ENCODE measurements around the gene ANKRD13C.
"Not testable (repeated sequence)": the region's sequence is repeated elsewhere in the genome, so short reads cannot be mapped to it uniquely, and the experiment has no call there.

Gene ANKRD13C

GRCh38 chr1:70360321-70360720 lies 5.8 kb upstream of the ANKRD13C start:
- in situ Hi-C loops (cut with HindIII; ENCODE audit: low sequenced_read_pairs) = no loop called here

GRCh38 chr1:70358921-70359564 lies 4.5 kb upstream of the ANKRD13C start:
- in situ Hi-C loops (cut with HindIII; ENCODE audit: low sequenced_read_pairs) = no loop called here
- H3K4me3 ChIP-seq (ENCODE audit: low read depth, low read length) = no peak overlapping the region
- peak; percentile 75 for DNase-seq (ENCODE audit: low read depth)
- no peak for TF ChIP-seq CTCF (IDR thresholded peaks at IDR 0.05; ENCODE audit: low read depth, low read length, missing control alignments)

More at GRCh38 chr1:70360321-70360720, 5.8 kb upstream of the ANKRD13C start:
- DNase-seq (ENCODE audit: low read depth) = no peak
- H3K4me3 ChIP-seq (ENCODE audit: low read depth, low read length) = no peak overlapping the region
- TF ChIP-seq CTCF (IDR thresholded peaks at IDR 0.05; ENCODE audit: low read depth, low read length, missing control alignments) = no peak

- DNase-seq (ENCODE audit: low read depth) = no peak
- in situ Hi-C loops (cut with HindIII; ENCODE audit: low sequenced_read_pairs) = no loop called here
- no peak for TF ChIP-seq CTCF (IDR thresholded peaks at IDR 0.05; ENCODE audit: low read depth, low read length, missing control alignments)
- H3K4me3 ChIP-seq (ENCODE audit: low read depth, low read length) = no peak overlapping the region
Observed at GRCh38 chr1:70355920-70356319, 1.4 kb upstream of the ANKRD13C start.

GRCh38 chr1:70355111-70355407 lies 537 bp upstream of the ANKRD13C start:
- DNase-seq (ENCODE audit: low read depth) = no peak
- in situ Hi-C loops (cut with HindIII; ENCODE audit: low sequenced_read_pairs) = no loop called here
- no peak for TF ChIP-seq CTCF (IDR thresholded peaks at IDR 0.05; ENCODE audit: low read depth, low read length, missing control alignments)
- H3K4me3 ChIP-seq (ENCODE audit: low read depth, low read length) = peak overlapping the region; percentile 62

- in situ Hi-C loops (cut with HindIII; ENCODE audit: low sequenced_read_pairs) = no loop called here
- peak overlapping the region; percentile 62 for H3K4me3 ChIP-seq (ENCODE audit: low read depth, low read length)
- TF ChIP-seq CTCF (IDR thresholded peaks at IDR 0.05; ENCODE audit: low read depth, low read length, missing control alignments) = no peak
- DNase-seq (ENCODE audit: low read depth) = peak; percentile 77
Observed at GRCh38 chr1:70353601-70354331, 756 bp downstream of the ANKRD13C start.

- H3K4me3 ChIP-seq (ENCODE audit: low read depth, low read length) = peak overlapping the region; percentile 62
- in situ Hi-C loops (cut with HindIII; ENCODE audit: low sequenced_read_pairs) = no loop called here
- TF ChIP-seq CTCF (IDR thresholded peaks at IDR 0.05; ENCODE audit: low read depth, low read length, missing control alignments) = no peak
Observed at GRCh38 chr1:70353044-70353443, 1.5 kb downstream of the ANKRD13C start.

GRCh38 chr1:70349799-70350198 lies 4.7 kb downstream of the ANKRD13C start:
- in situ Hi-C loops (cut with HindIII; ENCODE audit: low sequenced_read_pairs); DNase-seq (ENCODE audit: low read depth): not testable (repeated sequence)

More at GRCh38 chr1:70353044-70353443, 1.5 kb downstream of the ANKRD13C start:
- no peak for DNase-seq (ENCODE audit: low read depth)

More at GRCh38 chr1:70349799-70350198, 4.7 kb downstream of the ANKRD13C start:
- H3K4me3 ChIP-seq (ENCODE audit: low read depth, low read length) = not testable (repeated sequence)

Data from astrocyte of the cerebellum (primary cell).